WERI-Rb-1 (cell line): Measurements from ENCODE around the gene GNG8.
A peak's percentile ranks its signal among the peaks of the same experiment; 100 is the strongest.

Experiments
- DNase-seq: peaks from one replicate; pipeline ENCODE4 v3.0.0-alpha.2; 2020
- H3K27ac ChIP-seq: fragments of 250-450 bp; sonication (Bioruptor Pico); 2 replicates; pipeline ENCODE4 v1.5.1; 2020; ENCODE audit warnings: mild to moderate bottlenecking, moderate library complexity
- H3K27me3 ChIP-seq: fragments of 250-450 bp; sonication (Bioruptor Pico); 2 replicates; pipeline ENCODE4 v1.5.1; 2021; ENCODE audit warnings: mild to moderate bottlenecking, low read depth, moderate library complexity; ENCODE audit not compliant: insufficient read depth, severe bottlenecking
- H3K36me3 ChIP-seq: fragments of 250-450 bp; sonication (Bioruptor Pico); 2 replicates; pipeline ENCODE4 v1.5.1; 2020; ENCODE audit warnings: mild to moderate bottlenecking, moderate library complexity
- H3K4me3 ChIP-seq: 2 replicates; pipeline ENCODE4 v1.5.1; 2011; ENCODE audit warnings: low read depth, mild to moderate bottlenecking, control low read depth, low read length
- H3K9me3 ChIP-seq: fragments of 250-450 bp; sonication (Bioruptor Pico); 2 replicates; pipeline ENCODE4 v1.5.1; 2021; ENCODE audit warnings: mild to moderate bottlenecking, moderate library complexity; ENCODE audit not compliant: severe bottlenecking
- CTCF ChIP-seq: IDR thresholded peaks from 2 replicates; pipeline ENCODE4 v1.5.1; 2011; ENCODE audit warnings: low read depth, mild to moderate bottlenecking, control low read depth, inconsistent platforms, low read length

The GNG8 gene

GRCh38 chr19:46614114-46614722 lies 21.8 kb downstream of the GNG8 start:
- Histone ChIP-seq H3K27ac (peak overlapping the region; percentile 52; the same call in 1 of the 2 replicates), H3K4me3 (no peak overlapping the region), H3K36me3 (peaks cover 9% of the 10 kb centered on the region), H3K9me3 (no peaks in the 10 kb centered on the region), H3K27me3 (no peaks in the 10 kb centered on the region)
- TF ChIP-seq CTCF, result peak; percentile 75
- DNase-seq, result peak; percentile 90

- Histone ChIP-seq H3K27me3 (no peaks in the 10 kb centered on the region), H3K9me3 (no peaks in the 10 kb centered on the region), H3K27ac (no peak overlapping the region; the same call in 1 of the 2 replicates), H3K36me3 (peaks cover 16% of the 10 kb centered on the region), H3K4me3 (no peak overlapping the region)
- no peak for DNase-seq
- no peak for TF ChIP-seq CTCF
Observed at GRCh38 chr19:46613525-46613924, 22.5 kb downstream of the GNG8 start.

- no peaks in the 10 kb centered on the region for H3K9me3 ChIP-seq
- peaks cover 32% of the 10 kb centered on the region for H3K36me3 ChIP-seq
- no peaks in the 10 kb centered on the region for H3K27me3 ChIP-seq
- no peak overlapping the region for H3K27ac ChIP-seq
- no peak for DNase-seq
- TF ChIP-seq CTCF, result no peak
- no peak overlapping the region for H3K4me3 ChIP-seq
Observed at GRCh38 chr19:46611776-46612175, 24.2 kb downstream of the GNG8 start.

GRCh38 chr19:46610851-46611770 lies 24.9 kb downstream of the GNG8 start:
- H3K27ac ChIP-seq, result no peak overlapping the region
- no peak overlapping the region for H3K4me3 ChIP-seq
- H3K36me3 ChIP-seq, result peaks cover 39% of the 10 kb centered on the region
- H3K9me3 ChIP-seq, result no peaks in the 10 kb centered on the region
- peak; percentile 6 for DNase-seq
- TF ChIP-seq CTCF, result no peak
- H3K27me3 ChIP-seq, result no peaks in the 10 kb centered on the region

GRCh38 chr19:46610413-46610775 lies 25.6 kb downstream of the GNG8 start:
- no peak overlapping the region for H3K27ac ChIP-seq
- no peak for TF ChIP-seq CTCF
- no peak for DNase-seq
- H3K4me3 ChIP-seq, result no peak overlapping the region
- H3K36me3 ChIP-seq, result peaks cover 46% of the 10 kb centered on the region
- no peaks in the 10 kb centered on the region for H3K27me3 ChIP-seq
- H3K9me3 ChIP-seq, result no peaks in the 10 kb centered on the region
